Naive thymus-derived CD4-positive, alpha-beta T cell (primary cell): Measurements from ENCODE around the gene PCBP2. TPM values are rescaled to one million over a fixed set of nuclear protein-coding genes. Genes with fewer than 3 reads are reported as not detected.
A peak's percentile ranks its signal among the peaks of the same experiment; 100 is the strongest.

Experiments used
- ATAC-seq: fragments of 150-1000 bp; cut with Tn5 transposase; 2 replicates; pipeline ENCODE4 v1.10.0; 2021; ENCODE audit warnings: mild to moderate bottlenecking, moderate library complexity
- CTCF ChIA-PET: fragments of 350-600 bp; sonication (Branson Sonifier 250); formaldehyde crosslinking; loops from one replicate; lab custom pipeline; 2021; ENCODE audit warnings: antibody characterized with exemption; lab: Charles Lee
- POLR2A ChIA-PET: fragments of 350-600 bp; sonication (Branson Sonifier 250); formaldehyde crosslinking; loops from one replicate; lab custom pipeline; 2021; ENCODE audit warnings: antibody characterized with exemption, inconsistent platforms; lab: Charles Lee
- DNase-seq, 9 donors: peaks; one replicate each; pipeline versions ENCODE4 v3.0.0 to v3.0.0-alpha.2; 2020 to 2022; ENCODE audit warnings: mixed read lengths in 1 of 9
- H3K27ac ChIP-seq: one replicate; pipeline ENCODE4 v1.7.0; 2013; ENCODE audit warnings: mild to moderate bottlenecking, low read depth, low read length, moderate library complexity
- H3K27me3 ChIP-seq, 2 donors: one replicate each; pipeline ENCODE4 v1.7.0; 2013; ENCODE audit warnings: low read length in 2 of 2, mild to moderate bottlenecking in 2 of 2, moderate library complexity in 2 of 2; ENCODE audit not compliant: control insufficient read depth in 2 of 2, insufficient read depth in 2 of 2
- H3K36me3 ChIP-seq, 3 experiments: 1 replicate in 2 of 3; 2 replicates in 1 of 3; pipeline ENCODE4 v1.7.0; 2013; ENCODE audit warnings: low read length in 3 of 3, mild to moderate bottlenecking in 3 of 3, moderate library complexity in 1 of 3; ENCODE audit not compliant: insufficient read depth in 3 of 3, control insufficient read depth in 2 of 3
- H3K4me1 ChIP-seq, 2 donors: one replicate each; pipeline ENCODE4 v1.7.0; 2013; ENCODE audit warnings: low read length in 2 of 2, mild to moderate bottlenecking in 2 of 2, moderate library complexity in 1 of 2; ENCODE audit not compliant: control insufficient read depth in 2 of 2, insufficient read depth in 2 of 2
- H3K4me3 ChIP-seq: 2 replicates; pipeline ENCODE4 v1.7.0; 2013; ENCODE audit warnings: mild to moderate bottlenecking, low read length
- H3K9me3 ChIP-seq, 3 experiments: 1 replicate in 2 of 3; 2 replicates in 1 of 3; pipeline ENCODE4 v1.7.0; 2013; ENCODE audit warnings: low read length in 3 of 3; ENCODE audit not compliant: control insufficient read depth in 2 of 3
- H3K27ac Mint-ChIP-seq, 9 donors: one replicate each; pipeline ENCODE4 v1.8.0; 2020 to 2022; ENCODE audit warnings: mixed read lengths in 9 of 9, mild to moderate bottlenecking in 8 of 9, moderate library complexity in 5 of 9, inconsistent platforms in 2 of 9
- H3K27me3 Mint-ChIP-seq, 5 donors: one replicate each; pipeline ENCODE4 v1.8.0; 2021 to 2022; ENCODE audit warnings: mixed read lengths in 5 of 5, mild to moderate bottlenecking in 1 of 5
- H3K36me3 Mint-ChIP-seq, 5 donors: one replicate each; pipeline ENCODE4 v1.8.0; 2020 to 2022; ENCODE audit warnings: mixed read lengths in 5 of 5, mild to moderate bottlenecking in 3 of 5, inconsistent platforms in 1 of 5
- H3K4me1 Mint-ChIP-seq, 7 donors: one replicate each; pipeline ENCODE4 v1.8.0; 2020 to 2022; ENCODE audit warnings: mixed read lengths in 7 of 7, mild to moderate bottlenecking in 3 of 7, inconsistent platforms in 1 of 7
- H3K4me3 Mint-ChIP-seq, 10 donors: one replicate each; pipeline ENCODE4 v1.8.0; 2020 to 2022; ENCODE audit warnings: mild to moderate bottlenecking in 10 of 10, mixed read lengths in 10 of 10, moderate library complexity in 6 of 10, inconsistent platforms in 2 of 10
- H3K9me3 Mint-ChIP-seq, 11 donors: one replicate each; pipeline ENCODE4 v1.8.0; 2020 to 2022; ENCODE audit warnings: mixed read lengths in 11 of 11, mild to moderate bottlenecking in 4 of 11, inconsistent platforms in 1 of 11, moderate library complexity in 1 of 11
- intact Hi-C, 2 donors: fragments of 100-400 bp; cut with micrococcal nuclease; formaldehyde crosslinking; loops; one replicate each; pipeline ENCODE4 v1.15.1; 2023
- polyA plus RNA-seq, 2 donors: library from polyadenylated mRNA; unstranded; fragments of 300-500 nt; fragmentation: Illumina TruSeq; gene quantifications; one replicate each; pipeline ENCODE4 v1.2.3, GENCODE V29; 2021
- total RNA-seq, 6 experiments: library from RNA in 5 of 6; stranded (reverse) in 5 of 6; gene quantifications; 1 replicate in 5 of 6; 2 replicates in 1 of 6; pipeline ENCODE4 v1.2.3 and lab custom pipeline; 2021 to 2026

Gene PCBP2
- total and polyA plus RNA-seq, 7 experiments from 2014 or later: 148 to 1,110 (median 912) TPM

- Mint-ChIP-seq H3K36me3 (peaks cover 0 to 44% (median 12%) of the 10 kb centered on the region in 5 donors), H3K4me1 (no peaks in the 10 kb centered on the region), H3K27ac (peak overlapping the region in 1 of 9 donors; percentile 25), H3K9me3 (no peaks in the 10 kb centered on the region), H3K27me3 (no peaks in the 10 kb centered on the region), H3K4me3 (no peak overlapping the region)
- ATAC-seq: no peak
- Histone ChIP-seq H3K27me3 (no peaks in the 10 kb centered on the region), H3K36me3 (peaks cover 16 to 70% (median 23%) of the 10 kb centered on the region in 3 experiments), H3K9me3 (no peaks in the 10 kb centered on the region), H3K27ac (no peak overlapping the region), H3K4me1 (no peaks in the 10 kb centered on the region), H3K4me3 (no peak overlapping the region)
- POLR2A ChIA-PET: interaction anchor here (1.1 kb wide), 1 partner anchor 22 kb away, joined by 3 read pairs; the partner anchor contains the start of gene TARBP2
- no peak for DNase-seq
- intact Hi-C loops: no loop called here
- CTCF ChIA-PET: interaction anchor here (1.2 to 1.7 kb wide), 2 partner anchors 20 to 201 kb away, joined by 3 to 5 read pairs; partner anchors contain the start of gene AAAS
Measured at GRCh38 chr12:53523131-53523530, 71.2 kb downstream of the PCBP2 start.

GRCh38 chr12:53524476-53524875 is 72.6 kb downstream of the PCBP2 start:
- Mint-ChIP-seq H3K36me3 (peaks cover 0 to 47% (median 15%) of the 10 kb centered on the region in 5 donors), H3K4me3 (no peak overlapping the region), H3K9me3 (no peaks in the 10 kb centered on the region), H3K27me3 (no peaks in the 10 kb centered on the region), H3K4me1 (no peaks in the 10 kb centered on the region), H3K27ac (no peak overlapping the region)
- Histone ChIP-seq H3K9me3 (no peaks in the 10 kb centered on the region), H3K4me3 (no peak overlapping the region), H3K36me3 (peaks cover 12 to 57% (median 23%) of the 10 kb centered on the region in 3 experiments), H3K27me3 (no peaks in the 10 kb centered on the region), H3K27ac (no peak overlapping the region), H3K4me1 (no peaks in the 10 kb centered on the region)
- DNase-seq (no peak), ATAC-seq (no peak)
- CTCF ChIA-PET: no interaction called here
- intact Hi-C loops: no loop called here
- POLR2A ChIA-PET: no interaction called here

- CTCF ChIA-PET: no interaction called here
- no peak for ATAC-seq
- POLR2A ChIA-PET: no interaction called here
- H3K4me1 ChIP-seq: no peaks in the 10 kb centered on the region
- H3K9me3 ChIP-seq: no peaks in the 10 kb centered on the region
- DNase-seq: no peak
- H3K27me3 ChIP-seq: no peaks in the 10 kb centered on the region
- peaks cover 9 to 37% (median 31%) of the 10 kb centered on the region in 5 donors for H3K36me3 Mint-ChIP-seq
- H3K9me3 Mint-ChIP-seq: no peaks in the 10 kb centered on the region
- H3K4me3 Mint-ChIP-seq: no peak overlapping the region
- intact Hi-C loops: no loop called here
- H3K27ac Mint-ChIP-seq: no peak overlapping the region
- H3K4me3 ChIP-seq: no peak overlapping the region
- H3K27me3 Mint-ChIP-seq: no peaks in the 10 kb centered on the region
- peaks cover 0 to 3% (median 0%) of the 10 kb centered on the region in 7 donors for H3K4me1 Mint-ChIP-seq
- peaks cover 4 to 55% (median 16%) of the 10 kb centered on the region in 3 experiments for H3K36me3 ChIP-seq
- H3K27ac ChIP-seq: no peak overlapping the region
Measured at GRCh38 chr12:53530061-53530460, 78.2 kb downstream of the PCBP2 start.

Other genes starting within 250 kb of the PCBP2 start
- gene ITGB7, start 244.9 kb upstream of the PCBP2 start, total RNA-seq: 100 to 1,000 TPM; 208 to 760 (median 408) TPM
- 100 to 1,000 TPM; 191 to 205 TPM for gene ITGB7, start 244.9 kb upstream of the PCBP2 start, polyA plus RNA-seq
- gene RARG, start 219.9 kb upstream of the PCBP2 start, total RNA-seq: 10 to 100 TPM; 22.4 to 73.1 (median 57.4) TPM
- gene RARG, start 219.9 kb upstream of the PCBP2 start, polyA plus RNA-seq: 10 to 100 TPM in 1 of 2 donors, 1 to 10 TPM in 1; 6.4 to 17.2 TPM
- 10 to 100 TPM in 1 of 5 experiments, 1 to 10 TPM in 2, under 1 TPM in 2; 0.08 to 65.4 (median 1.1) TPM for gene ESPL1, start 183.8 kb upstream of the PCBP2 start, total RNA-seq
- not detected for gene ESPL1, start 183.8 kb upstream of the PCBP2 start, polyA plus RNA-seq
- gene PFDN5, start 156.6 kb upstream of the PCBP2 start, total RNA-seq: 100 to 1,000 TPM; 323 to 785 (median 692) TPM
- 1,000 to 10,000 TPM; 1,766 to 1,956 TPM for gene PFDN5, start 156.6 kb upstream of the PCBP2 start, polyA plus RNA-seq
- gene MYG1, start 152.4 kb upstream of the PCBP2 start, total RNA-seq: 10 to 100 TPM; 38.9 to 55.9 (median 49.2) TPM
- 10 to 100 TPM; 69.6 to 75.1 TPM for gene MYG1, start 152.4 kb upstream of the PCBP2 start, polyA plus RNA-seq
- gene AAAS, start 130.5 kb upstream of the PCBP2 start, total RNA-seq: 10 to 100 TPM; 35.4 to 73.5 (median 69.0) TPM
- gene AAAS, start 130.5 kb upstream of the PCBP2 start, polyA plus RNA-seq: 10 to 100 TPM; 45.9 to 58.2 TPM
- not detected for gene SP7, start 115.7 kb upstream of the PCBP2 start, total RNA-seq
- gene SP7, start 115.7 kb upstream of the PCBP2 start, polyA plus RNA-seq: under 1 TPM; 0.13 to 0.18 TPM
- 100 to 1,000 TPM in 2 of 5 experiments, 10 to 100 TPM in 3; 62.7 to 103 (median 79.6) TPM for gene SP1, start 71.9 kb upstream of the PCBP2 start, total RNA-seq
- 10 to 100 TPM; 10.2 to 13.6 TPM for gene SP1, start 71.9 kb upstream of the PCBP2 start, polyA plus RNA-seq
- not detected for gene AMHR2, start 28.2 kb upstream of the PCBP2 start, total RNA-seq
- gene AMHR2, start 28.2 kb upstream of the PCBP2 start, polyA plus RNA-seq: not detected
- 100 to 1,000 TPM; 147 to 215 (median 201) TPM for gene PRR13, start 10.4 kb upstream of the PCBP2 start, total RNA-seq
- gene PRR13, start 10.4 kb upstream of the PCBP2 start, polyA plus RNA-seq: 100 to 1,000 TPM; 493 to 529 TPM
- 10 to 100 TPM; 21.8 to 29.7 (median 23.0) TPM for gene MAP3K12, start 47.4 kb downstream of the PCBP2 start, total RNA-seq
- 1 to 10 TPM; 4.9 to 6.6 TPM for gene MAP3K12, start 47.4 kb downstream of the PCBP2 start, polyA plus RNA-seq
- 10 to 100 TPM; 25.1 to 45.2 (median 40.7) TPM for gene TARBP2, start 49.2 kb downstream of the PCBP2 start, total RNA-seq
- gene TARBP2, start 49.2 kb downstream of the PCBP2 start, polyA plus RNA-seq: 10 to 100 TPM; 30.9 to 34.2 TPM
- gene NPFF, start 55.4 kb downstream of the PCBP2 start, total RNA-seq: not detected
- not detected for gene NPFF, start 55.4 kb downstream of the PCBP2 start, polyA plus RNA-seq
- gene ATF7, start 174.3 kb downstream of the PCBP2 start, total RNA-seq: 10 to 100 TPM; 21.9 to 39.5 (median 30.9) TPM
- gene ATF7, start 174.3 kb downstream of the PCBP2 start, polyA plus RNA-seq: 10 to 100 TPM; 14.5 to 14.9 TPM
- gene ATP5MC2, start 224.0 kb downstream of the PCBP2 start, total RNA-seq: 100 to 1,000 TPM; 237 to 332 (median 275) TPM
- gene ATP5MC2, start 224.0 kb downstream of the PCBP2 start, polyA plus RNA-seq: 100 to 1,000 TPM; 586 to 659 TPM